ENCODE results near the gene LHFPL3.

DNA sequence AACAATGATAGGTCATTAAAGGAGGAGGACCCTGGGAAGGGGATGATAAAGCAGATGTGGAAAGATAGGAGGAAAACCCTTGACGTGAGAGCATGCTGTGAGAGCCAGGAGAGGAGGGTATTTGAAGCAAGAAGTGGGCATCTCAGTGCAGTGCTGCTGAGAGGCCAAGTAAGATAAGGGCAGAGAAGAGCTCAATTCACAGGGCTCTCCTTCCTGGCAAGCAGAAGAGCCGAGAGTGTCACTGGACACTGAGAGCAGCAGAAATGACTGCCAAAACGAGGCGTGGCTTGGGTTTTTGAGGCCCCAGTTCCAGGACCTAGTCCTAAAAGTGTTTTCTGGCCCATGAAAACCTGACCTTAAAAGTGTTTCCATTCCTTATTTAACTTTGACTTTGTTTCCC lies 213.5 kb downstream of the LHFPL3 start:
- TF ChIP-seq CTCF (IDR thresholded peaks at IDR 0.05) (no peak), POLR2A (IDR thresholded peaks at IDR 0.05) (no peak), EP300 (IDR thresholded peaks at IDR 0.05) (no peak)
